Stimulated activated CD4-positive, alpha-beta T cell treated with anti-CD3 and anti-CD28 coated beads, Interleukin-15, amount 100 ng/mL, for 1 hour (primary cell): ENCODE data around the gene ZSCAN2.
A peak's percentile ranks its signal among the peaks of the same experiment; 100 is the strongest.
"Not testable (repeated sequence)": the region's sequence is repeated elsewhere in the genome, so short reads cannot be mapped to it uniquely, and the experiment has no call there.

ENCODE experiments used
- DNase-seq, 2 donors: peaks; one replicate each; pipeline ENCODE4 v3.0.0-alpha.2; 2020; ENCODE audit warnings: low read depth in 1 of 2, low spot score in 1 of 2

ZSCAN2 gene

DNA sequence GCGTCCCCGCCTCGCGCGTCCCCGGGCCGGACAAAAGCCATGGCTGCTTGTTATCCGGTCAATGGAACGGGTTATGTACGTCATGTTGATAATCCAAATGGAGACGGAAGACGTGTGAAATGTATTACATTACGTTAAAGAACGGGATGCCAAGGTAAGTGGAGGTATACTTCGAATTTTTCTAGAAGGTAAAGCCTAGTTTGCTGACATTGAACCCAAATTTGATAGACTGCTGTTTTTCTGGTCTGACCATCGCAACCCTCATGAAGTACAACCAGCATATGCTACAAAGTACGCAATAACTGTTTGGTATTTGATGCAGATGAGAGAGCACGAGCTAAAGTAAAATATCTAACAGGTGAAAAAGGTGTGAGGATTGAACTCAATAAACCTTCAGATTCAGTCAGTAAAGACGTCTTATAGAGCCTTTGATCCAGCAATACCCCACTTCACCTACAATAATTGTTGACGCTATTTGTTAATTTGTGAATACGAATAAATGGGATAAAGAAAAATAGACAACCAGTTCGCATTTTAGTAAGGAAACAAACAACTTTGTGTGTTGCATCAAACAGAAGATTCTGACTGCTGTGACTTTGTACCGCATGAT is 33.5 kb downstream of the ZSCAN2 start:
- no peak for DNase-seq

GRCh38 chr15:84638103-84638502 is 37.3 kb downstream of the ZSCAN2 start:
- no peak for DNase-seq

DNA sequence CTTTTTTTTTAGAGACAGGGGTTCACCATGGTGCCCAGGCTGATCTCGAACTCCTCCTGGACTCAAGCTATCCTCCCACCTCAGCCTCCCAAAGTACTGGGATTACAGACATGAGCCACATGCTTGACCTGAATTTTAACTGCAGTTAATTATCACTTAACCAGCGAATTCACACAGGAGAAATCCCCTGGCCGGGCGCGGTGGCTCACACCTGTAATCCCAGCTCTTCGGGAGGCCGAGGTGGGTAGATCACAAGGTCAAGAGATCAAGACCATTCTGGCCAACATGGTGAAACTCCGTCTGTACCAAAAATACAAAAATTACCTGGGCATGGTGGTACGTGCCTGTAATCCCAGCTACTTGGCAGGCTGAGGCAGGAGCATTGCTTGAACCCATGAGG is 41.1 kb downstream of the ZSCAN2 start:
- DNase-seq = not testable (repeated sequence)

- not testable (repeated sequence) for DNase-seq
Measured at GRCh38 chr15:84642640-84643039, 41.8 kb downstream of the ZSCAN2 start.

GRCh38 chr15:84643838-84644237 is 43.0 kb downstream of the ZSCAN2 start:
- DNase-seq = no peak

GRCh38 chr15:84645496-84645895 is 44.7 kb downstream of the ZSCAN2 start:
- DNase-seq = no peak

DNA sequence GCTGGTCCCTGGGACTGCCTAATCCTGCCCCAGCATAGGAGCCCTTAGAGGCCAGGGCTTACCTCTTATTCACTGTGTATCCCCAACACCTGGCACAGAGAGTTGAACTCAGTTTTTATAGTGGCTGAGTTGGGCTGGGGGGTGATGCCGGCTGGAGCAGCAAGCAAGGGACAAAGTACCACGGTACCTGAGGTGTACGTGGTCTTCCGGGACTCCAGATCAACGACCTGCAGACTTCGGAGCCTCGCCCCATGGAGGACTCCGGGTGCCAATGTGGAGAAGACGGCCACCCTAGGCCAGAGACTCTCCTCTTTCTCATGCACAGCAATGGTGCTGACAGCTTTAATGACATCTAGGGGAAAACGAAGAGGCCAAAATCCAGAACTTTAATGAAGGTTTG is 45.2 kb downstream of the ZSCAN2 start:
- DNase-seq = no peak

- DNase-seq = no peak
Measured at GRCh38 chr15:84647726-84648125, 46.9 kb downstream of the ZSCAN2 start.

GRCh38 chr15:84648539-84648938 is 47.7 kb downstream of the ZSCAN2 start:
- DNase-seq = no peak

GRCh38 chr15:84649706-84650105 is 48.9 kb downstream of the ZSCAN2 start:
- DNase-seq = no peak

DNA sequence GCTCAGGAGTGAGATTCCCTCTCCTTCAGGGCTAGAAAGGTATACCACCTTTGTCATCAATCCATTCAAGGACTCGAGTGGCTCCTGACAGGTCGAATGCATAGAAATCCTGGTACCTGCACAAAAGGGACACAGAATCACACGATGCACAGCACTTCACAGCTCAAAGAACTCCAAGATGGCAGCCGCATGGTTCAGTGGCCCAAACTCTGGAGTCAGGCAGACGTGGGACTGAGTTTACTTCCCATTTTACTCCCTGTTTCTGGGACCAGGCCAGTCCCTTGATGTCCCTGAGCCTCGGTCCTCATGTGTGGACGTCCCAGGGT is 52.7 kb downstream of the ZSCAN2 start:
- no peak for DNase-seq

DNA sequence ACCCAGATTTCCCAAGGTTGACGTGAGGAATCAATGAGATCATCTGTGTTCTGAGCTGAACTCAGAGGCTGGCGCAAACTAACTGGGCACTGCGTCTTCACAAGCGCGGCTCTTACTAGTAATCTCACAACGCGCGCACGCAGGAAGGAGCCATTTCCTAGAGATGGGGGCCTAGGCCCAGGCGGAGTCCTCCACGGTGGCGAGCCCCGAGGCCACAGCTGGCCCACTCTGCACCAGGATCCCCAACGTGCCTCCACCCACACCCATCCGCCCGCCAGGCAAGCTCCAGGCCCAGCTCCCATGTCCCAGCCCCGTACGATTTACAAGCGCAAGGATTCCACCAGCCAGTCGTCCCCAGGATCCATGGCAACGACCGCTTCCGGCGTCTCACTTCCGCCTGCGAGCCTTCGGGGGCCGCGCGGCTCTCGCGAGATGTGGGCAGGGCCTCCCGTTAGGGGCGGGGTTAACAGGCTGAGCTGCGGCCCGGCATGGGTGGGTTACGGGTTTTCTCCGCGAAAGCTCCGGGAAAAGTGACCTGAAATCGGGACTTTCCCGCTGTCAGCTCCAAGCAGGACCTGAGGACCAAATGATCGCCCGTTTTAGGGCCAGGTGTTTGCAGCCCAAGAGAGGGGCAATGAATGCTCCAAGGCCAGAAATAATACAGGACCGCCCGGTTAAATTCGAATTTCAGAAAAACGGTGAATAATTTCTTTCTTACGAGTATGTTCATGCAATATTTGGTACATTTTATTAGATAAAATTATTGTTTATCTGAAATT is 53.3 kb downstream of the ZSCAN2 start, which contains the start of gene WDR73:
TSS of gene WDR73 (minus strand) at position 374 of the 779 bp plus-strand sequence. CDS start at position 365, 9 bp downstream.
- peak; percentile 92 to 97 for DNase-seq

GRCh38 chr15:84654689-84655453 is 54.1 kb downstream of the ZSCAN2 start:
- DNase-seq = peak; percentile 54 to 59

DNA sequence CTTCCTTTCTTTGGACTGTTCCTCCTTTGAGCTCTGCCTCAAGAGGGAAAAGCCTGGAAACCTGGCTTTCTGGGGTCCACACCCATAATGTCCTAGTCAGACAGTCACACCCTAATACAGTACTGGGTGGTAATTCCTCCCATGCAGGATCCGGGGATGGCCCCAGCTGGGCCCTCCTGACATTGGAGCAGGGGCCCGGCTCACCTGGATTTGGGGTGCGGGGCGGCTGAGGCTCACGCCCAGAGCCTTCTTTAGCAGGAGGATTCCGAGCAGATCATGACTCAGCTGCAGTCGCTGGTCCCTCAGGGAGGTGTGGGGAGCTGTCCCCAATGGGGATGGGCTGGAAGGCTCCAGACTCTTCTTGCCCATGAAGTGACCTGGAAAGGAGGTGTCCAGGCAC is 56.2 kb downstream of the ZSCAN2 start:
- no peak for DNase-seq

GRCh38 chr15:84657748-84658079 is 56.9 kb downstream of the ZSCAN2 start:
- no peak for DNase-seq

DNA sequence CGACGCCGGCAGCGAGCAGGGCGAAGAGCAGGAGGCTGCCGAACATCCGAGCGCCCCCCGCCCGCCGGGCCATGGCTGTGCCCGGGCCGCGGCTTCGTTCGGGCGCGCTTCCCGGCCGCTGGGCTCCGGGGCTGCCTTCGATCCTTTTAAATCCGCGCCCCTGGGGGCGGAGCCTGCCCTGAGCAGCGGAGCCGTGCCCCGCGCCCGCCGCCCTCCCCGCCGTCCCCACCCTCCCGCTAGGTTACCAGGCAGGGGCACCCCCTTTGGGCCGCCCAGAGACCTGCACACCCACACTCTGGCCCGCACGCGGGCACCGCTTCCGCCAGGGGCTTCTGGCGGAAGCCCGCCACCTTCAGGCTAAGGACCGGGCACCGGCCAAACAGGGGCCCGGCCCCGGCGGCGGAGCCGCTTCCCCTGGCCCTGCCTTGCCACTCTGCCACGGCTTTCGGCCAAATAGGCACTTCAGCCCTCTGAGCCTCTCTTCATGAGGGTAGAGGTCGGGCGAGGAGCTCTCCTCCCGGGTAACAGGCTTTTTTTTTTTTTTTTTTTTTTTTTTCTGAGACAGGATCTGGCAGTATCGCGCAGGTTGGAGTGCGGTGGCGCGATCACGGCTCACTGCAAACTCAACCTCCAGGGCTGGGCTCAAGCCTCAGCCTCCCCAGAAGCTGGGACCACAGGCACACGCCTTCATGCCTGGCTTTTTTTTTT is 57.4 kb downstream of the ZSCAN2 start, which contains the start of gene NMB:
TSS of gene NMB (minus strand) at position 120 of the 708 bp plus-strand sequence. CDS start at position 73, 47 bp downstream.
- peak; percentile 70 to 76 for DNase-seq

GRCh38 chr15:84658788-84659411 is 58.1 kb downstream of the ZSCAN2 start:
- DNase-seq = no peak

DNA sequence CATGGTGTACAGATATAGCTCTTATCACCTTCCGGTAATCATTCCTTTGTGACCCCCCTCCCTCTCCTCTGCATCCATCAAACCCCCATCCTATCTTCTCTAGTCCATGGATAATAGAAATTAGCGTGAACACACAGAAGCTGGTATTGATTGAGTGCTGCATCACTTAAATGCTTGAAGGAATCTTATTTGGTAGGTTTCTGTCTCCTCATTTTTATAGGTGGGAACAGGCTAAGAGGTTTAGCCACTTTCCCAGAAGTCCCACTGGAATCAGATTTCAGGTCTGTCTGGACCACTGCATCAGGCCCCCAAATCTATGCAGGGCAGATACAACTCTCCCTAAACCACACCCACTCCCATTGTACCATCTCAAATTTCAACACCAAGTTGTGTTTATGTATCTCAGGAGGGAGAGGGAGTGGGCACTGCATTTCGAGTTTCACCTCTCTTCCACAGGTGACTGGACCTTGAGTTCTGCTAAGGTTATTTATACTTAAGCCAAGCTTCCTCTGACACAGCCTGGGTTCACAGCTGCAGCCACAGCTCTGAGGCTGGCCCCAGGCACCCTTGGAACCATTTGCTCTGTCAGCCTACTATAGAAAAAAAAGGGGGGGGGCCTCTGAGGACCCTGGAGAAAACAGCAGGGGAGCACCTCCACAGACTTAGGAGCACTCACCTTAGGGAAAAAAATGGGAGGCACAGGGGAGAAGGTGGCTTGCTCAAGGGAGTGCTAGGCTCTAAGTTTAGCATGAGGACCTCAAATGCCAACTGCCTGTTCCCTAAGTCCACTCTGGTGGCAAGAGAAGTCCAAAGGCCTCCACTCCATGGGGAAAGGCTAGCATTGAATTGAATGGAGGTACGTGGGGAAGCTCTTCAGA is 59.3 kb downstream of the ZSCAN2 start:
- no peak for DNase-seq

GRCh38 chr15:84661001-84661400 is 60.2 kb downstream of the ZSCAN2 start:
- DNase-seq = no peak

DNA sequence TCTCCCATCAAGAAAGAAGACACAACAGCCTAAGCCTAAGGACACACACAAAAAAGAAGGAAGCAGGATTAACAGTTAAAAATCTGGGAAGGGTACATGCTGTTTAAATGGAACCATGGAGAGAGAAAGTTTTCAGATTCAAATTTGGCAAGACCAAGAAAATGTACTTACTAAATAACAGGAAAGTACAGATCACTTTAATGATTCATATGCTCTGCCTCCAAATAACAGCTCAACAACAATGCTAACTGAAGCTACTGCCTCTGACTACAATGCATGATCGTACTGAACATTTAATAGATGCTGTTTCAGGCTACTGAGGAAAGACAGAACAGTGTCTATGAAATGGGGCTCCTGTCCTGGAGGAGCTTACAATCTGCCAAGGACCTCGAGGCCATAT is 65.6 kb downstream of the ZSCAN2 start:
- no peak for DNase-seq
